ENCODE data around the gene NMNAT3.

DNA sequence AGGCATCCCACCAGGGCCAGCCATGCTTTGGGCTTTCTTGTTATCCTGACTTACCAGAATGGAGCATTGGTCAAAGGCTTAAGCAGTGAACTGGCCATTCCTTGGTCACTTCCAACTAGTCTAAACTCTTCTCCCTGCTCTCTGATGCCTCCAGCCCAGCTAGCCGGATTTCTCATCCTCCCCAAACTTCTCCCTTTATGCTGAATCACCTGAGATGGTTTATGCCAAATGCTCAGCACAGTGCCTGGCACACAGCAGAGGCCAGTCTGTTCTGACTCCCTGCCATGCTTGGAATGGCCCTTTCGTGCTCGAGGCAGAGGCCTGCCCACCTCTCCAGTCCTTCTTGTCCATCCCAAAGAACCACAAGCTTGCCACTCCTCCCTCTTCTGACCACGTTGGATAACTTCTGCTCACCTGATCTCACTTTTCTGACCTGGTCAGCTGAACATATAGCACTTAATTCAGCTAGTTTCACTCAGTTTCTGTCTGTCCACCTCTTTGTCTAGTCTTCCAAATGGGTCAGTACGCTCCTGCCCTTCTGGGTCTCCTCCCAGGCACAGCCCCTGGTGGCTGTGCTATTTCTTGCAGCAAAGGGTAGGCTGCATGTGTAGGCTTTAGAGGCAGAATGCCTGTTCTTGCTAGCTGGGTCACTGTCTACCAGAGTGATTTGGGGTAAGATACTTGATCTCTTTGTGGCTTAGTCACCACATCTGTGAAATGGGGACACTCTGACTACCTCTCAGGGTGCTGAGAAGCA, 136.1 kb downstream of the NMNAT3 start:
- no peak for TF ChIP-seq GLIS3 (CRISPR knock-in tag; IDR thresholded peaks at IDR 0.05)
- no peak for TF ChIP-seq ZFP3 (CRISPR knock-in tag; IDR thresholded peaks at IDR 0.05)
- TF ChIP-seq ZNF70 (CRISPR knock-in tag; IDR thresholded peaks at IDR 0.05) = no peak
- TF ChIP-seq ISL1 (CRISPR knock-in tag; IDR thresholded peaks at IDR 0.05) = no peak
- TF ChIP-seq, protein P1, sequence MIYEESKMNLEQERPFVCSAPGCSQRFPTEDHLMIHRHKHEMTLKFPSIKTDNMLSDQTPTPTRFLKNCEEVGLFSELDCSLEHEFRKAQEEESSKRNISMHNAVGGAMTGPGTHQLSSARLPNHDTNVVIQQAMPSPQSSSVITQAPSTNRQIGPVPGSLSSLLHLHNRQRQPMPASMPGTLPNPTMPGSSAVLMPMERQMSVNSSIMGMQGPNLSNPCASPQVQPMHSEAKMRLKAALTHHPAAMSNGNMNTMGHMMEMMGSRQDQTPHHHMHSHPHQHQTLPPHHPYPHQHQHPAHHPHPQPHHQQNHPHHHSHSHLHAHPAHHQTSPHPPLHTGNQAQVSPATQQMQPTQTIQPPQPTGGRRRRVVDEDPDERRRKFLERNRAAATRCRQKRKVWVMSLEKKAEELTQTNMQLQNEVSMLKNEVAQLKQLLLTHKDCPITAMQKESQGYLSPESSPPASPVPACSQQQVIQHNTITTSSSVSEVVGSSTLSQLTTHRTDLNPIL (CRISPR knock-in tag; IDR thresholded peaks at IDR 0.05; ENCODE audit: low read depth) = no peak
- TF ChIP-seq PATZ1 (CRISPR knock-in tag; IDR thresholded peaks at IDR 0.05; ENCODE audit: borderline replicate concordance) = no peak
- TF ChIP-seq POU6F1 (CRISPR knock-in tag; IDR thresholded peaks at IDR 0.05; ENCODE audit: borderline replicate concordance, low read depth) = no peak
- TF ChIP-seq ESRRG (CRISPR knock-in tag; IDR thresholded peaks at IDR 0.05) = no peak
- no peak for TF ChIP-seq ARNTL (CRISPR knock-in tag; IDR thresholded peaks at IDR 0.05; ENCODE audit: borderline replicate concordance, low read depth)
- no peak for TF ChIP-seq CSDC2 (CRISPR knock-in tag; IDR thresholded peaks at IDR 0.05)

All from SK-N-SH treated with all-trans-retinoic acid at 6 μM for 48 hours (cell line).